ENCODE measurements around the gene SYCN. TPM values are rescaled to one million over a fixed set of nuclear protein-coding genes. Genes with fewer than 3 reads are reported as not detected.

Gene SYCN
- total and polyA plus RNA-seq, 4 donors: 0.18 TPM; not detected in 3

GRCh38 chr19:39207293-39207836, 3.3 kb upstream of the SYCN start:
- no peak overlapping the region for H3K4me3 ChIP-seq
- H3K9ac ChIP-seq (ENCODE audit: insufficient read depth in 1 of 2, low read length in 2 of 2): no peak overlapping the region
- H3K36me3 ChIP-seq (ENCODE audit: control insufficient read depth in 4 of 4, insufficient read depth in 4 of 4, low read length in 4 of 4): no peaks in the 10 kb centered on the region
- H3K4me1 ChIP-seq (ENCODE audit: control insufficient read depth in 5 of 5, insufficient read depth in 5 of 5, low read length in 5 of 5): no peaks in the 10 kb centered on the region
- peaks cover 0 to 15% (median 9%) of the 10 kb centered on the region in 3 donors for H3K27me3 ChIP-seq (ENCODE audit: control insufficient read depth in 3 of 3, insufficient read depth in 3 of 3, low read length in 2 of 3)
- DNase-seq (no peak), ATAC-seq (ENCODE audit: insufficient read depth, low FRiP score) (no peak)
- WGBS, 2 donors: 71 to 76% methylated on average over 6 of the region's 6 CpGs
- no peak overlapping the region for H3K27ac ChIP-seq (ENCODE audit: low read depth in 1 of 2, low read length in 1 of 2)
- no peak for TF ChIP-seq CTCF (IDR thresholded peaks at IDR 0.05; ENCODE audit: control extremely low read depth, extremely low read depth)
- H3K9me3 ChIP-seq (ENCODE audit: control insufficient read depth in 4 of 4, insufficient read depth in 3 of 4, low read length in 3 of 4): no peaks in the 10 kb centered on the region

DNA sequence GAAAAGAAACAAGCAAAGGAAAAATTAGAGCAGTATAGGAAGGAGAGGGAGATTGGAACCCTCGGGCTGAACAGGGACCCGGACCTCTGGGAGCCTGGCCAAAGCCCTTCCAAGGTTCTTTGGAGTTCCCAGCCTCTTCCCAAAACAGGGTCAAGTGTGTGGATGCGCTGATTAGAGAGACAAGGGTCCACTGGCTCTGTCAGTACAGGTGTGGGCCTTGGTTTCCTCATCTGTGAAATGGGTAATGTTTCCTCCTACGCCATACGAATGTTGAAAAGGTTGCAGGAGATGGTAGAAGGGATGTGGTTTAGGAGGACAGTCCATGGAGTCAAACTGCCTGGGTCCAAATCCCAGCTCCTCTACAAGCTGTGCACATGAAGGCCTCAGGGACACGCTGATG, 2.1 kb upstream of the SYCN start:
- no peak for TF ChIP-seq CTCF (IDR thresholded peaks at IDR 0.05; ENCODE audit: control extremely low read depth, extremely low read depth)
- no peak for ATAC-seq (ENCODE audit: insufficient read depth, low FRiP score)
- DNase-seq: no peak
- no peak overlapping the region for H3K4me3 ChIP-seq
- H3K9me3 ChIP-seq (ENCODE audit: control insufficient read depth in 4 of 4, insufficient read depth in 3 of 4, low read length in 3 of 4): no peaks in the 10 kb centered on the region
- H3K4me1 ChIP-seq (ENCODE audit: control insufficient read depth in 5 of 5, insufficient read depth in 5 of 5, low read length in 5 of 5): peaks cover 0 to 2% (median 0%) of the 10 kb centered on the region in 5 donors
- WGBS, 2 donors: 82 to 95% methylated on average over 6 of the region's 6 CpGs
- no peak overlapping the region for H3K9ac ChIP-seq (ENCODE audit: insufficient read depth in 1 of 2, low read length in 2 of 2)
- no peak overlapping the region for H3K27ac ChIP-seq (ENCODE audit: low read depth in 1 of 2, low read length in 1 of 2)
- peaks cover 0 to 21% (median 9%) of the 10 kb centered on the region in 3 donors for H3K27me3 ChIP-seq (ENCODE audit: control insufficient read depth in 3 of 3, insufficient read depth in 3 of 3, low read length in 2 of 3)
- no peaks in the 10 kb centered on the region for H3K36me3 ChIP-seq (ENCODE audit: control insufficient read depth in 4 of 4, insufficient read depth in 4 of 4, low read length in 4 of 4)

- H3K36me3 ChIP-seq (ENCODE audit: control insufficient read depth in 4 of 4, insufficient read depth in 4 of 4, low read length in 4 of 4): no peaks in the 10 kb centered on the region
- 70% methylated on average over 3 of the region's 3 CpGs for WGBS, 2 donors
- DNase-seq (no peak), ATAC-seq (ENCODE audit: insufficient read depth, low FRiP score) (no peak)
- peaks cover 0 to 5% (median 0%) of the 10 kb centered on the region in 5 donors for H3K4me1 ChIP-seq (ENCODE audit: control insufficient read depth in 5 of 5, insufficient read depth in 5 of 5, low read length in 5 of 5)
- no peak overlapping the region for H3K27ac ChIP-seq (ENCODE audit: low read depth in 1 of 2, low read length in 1 of 2)
- no peaks in the 10 kb centered on the region for H3K9me3 ChIP-seq (ENCODE audit: control insufficient read depth in 4 of 4, insufficient read depth in 3 of 4, low read length in 3 of 4)
- H3K4me3 ChIP-seq: no peak overlapping the region
- no peak for TF ChIP-seq CTCF (IDR thresholded peaks at IDR 0.05; ENCODE audit: control extremely low read depth, extremely low read depth)
- H3K27me3 ChIP-seq (ENCODE audit: control insufficient read depth in 3 of 3, insufficient read depth in 3 of 3, low read length in 2 of 3): peaks cover 0 to 21% (median 9%) of the 10 kb centered on the region in 3 donors
- H3K9ac ChIP-seq (ENCODE audit: insufficient read depth in 1 of 2, low read length in 2 of 2): no peak overlapping the region
Measured at GRCh38 chr19:39205449-39205764, 1.3 kb upstream of the SYCN start.

GRCh38 chr19:39202998-39203355, 1.1 kb downstream of the SYCN start:
- Histone ChIP-seq H3K36me3 (ENCODE audit: control insufficient read depth in 4 of 4, insufficient read depth in 4 of 4, low read length in 4 of 4) (no peaks in the 10 kb centered on the region), H3K4me3 (no peak overlapping the region), H3K4me1 (ENCODE audit: control insufficient read depth in 5 of 5, insufficient read depth in 5 of 5, low read length in 5 of 5) (peaks cover 0 to 5% (median 0%) of the 10 kb centered on the region in 5 donors), H3K9me3 (ENCODE audit: control insufficient read depth in 4 of 4, insufficient read depth in 3 of 4, low read length in 3 of 4) (no peaks in the 10 kb centered on the region), H3K9ac (ENCODE audit: insufficient read depth in 1 of 2, low read length in 2 of 2) (no peak overlapping the region), H3K27ac (ENCODE audit: low read depth in 1 of 2, low read length in 1 of 2) (no peak overlapping the region), H3K27me3 (ENCODE audit: control insufficient read depth in 3 of 3, insufficient read depth in 3 of 3, low read length in 2 of 3) (peaks cover 0 to 27% (median 11%) of the 10 kb centered on the region in 3 donors)
- WGBS, 2 donors: 97 to 100% methylated on average over 1 of the region's 1 CpG
- ATAC-seq (ENCODE audit: insufficient read depth, low FRiP score) (no peak), DNase-seq (no peak)
- TF ChIP-seq CTCF (IDR thresholded peaks at IDR 0.05; ENCODE audit: control extremely low read depth, extremely low read depth): no peak

All from lung (tissue), 12 donors.